Esophagus (tissue), 2 donors: ENCODE measurements around the gene FLRT1. TPM values are rescaled to one million over a fixed set of nuclear protein-coding genes. Genes with fewer than 3 reads are reported as not detected.

Experiments
- H3K27ac ChIP-seq, 2 donors: one replicate each; pipeline ENCODE4 v1.5.1; 2013; ENCODE audit warnings: low read depth in 2 of 2, mild to moderate bottlenecking in 2 of 2, inconsistent platforms in 1 of 2, low read length in 1 of 2, moderate library complexity in 1 of 2
- H3K27me3 ChIP-seq, 2 donors: one replicate each; pipeline ENCODE4 v1.6.1; 2013; ENCODE audit warnings: low read length in 2 of 2, control low read depth in 1 of 2, mild to moderate bottlenecking in 1 of 2; ENCODE audit not compliant: insufficient read depth in 2 of 2, control insufficient read depth in 1 of 2
- H3K36me3 ChIP-seq, 2 donors: one replicate each; pipeline ENCODE4 v1.6.1; 2013; ENCODE audit warnings: low read length in 1 of 2; ENCODE audit not compliant: control insufficient read depth in 2 of 2, insufficient read depth in 2 of 2
- H3K4me1 ChIP-seq, 2 donors: one replicate each; pipeline ENCODE4 v1.6.1; 2013; ENCODE audit warnings: low read length in 1 of 2; ENCODE audit not compliant: control insufficient read depth in 2 of 2, insufficient read depth in 2 of 2
- H3K4me3 ChIP-seq, 2 donors: one replicate each; pipeline ENCODE4 v1.5.1; 2013; ENCODE audit warnings: low read length in 2 of 2, mild to moderate bottlenecking in 2 of 2, low read depth in 1 of 2, moderate library complexity in 1 of 2
- H3K9me3 ChIP-seq, 2 donors: one replicate each; pipeline ENCODE4 v1.6.1; 2013; ENCODE audit warnings: mild to moderate bottlenecking in 2 of 2, low read depth in 1 of 2, low read length in 1 of 2, moderate library complexity in 1 of 2; ENCODE audit not compliant: control insufficient read depth in 2 of 2, insufficient read depth in 1 of 2
- WGBS, 2 donors: extraction: QIAGEN DNeasy Blood & Tissue Kit; methylation state at CpG; one replicate each; pipeline ENCODE4 v1.1.7; 2013; 5-methylcytosine and 5-hydroxymethylcytosine counted together
- polyA plus RNA-seq, 2 donors: library from polyadenylated mRNA; stranded (reverse); fragments of 200-250 nt; gene quantifications; one replicate each; pipeline ENCODE4 v1.2.3, GENCODE V29; 2013
- donor health status: healthy with polysubstance abuse.
- donor health status: Bipolar disorder and iron deficiency.

The FLRT1 gene
- polyA plus RNA-seq, 2 donors: 0.04 to 0.08 TPM

- H3K27ac ChIP-seq: no peak overlapping the region
- no peaks in the 10 kb centered on the region for H3K27me3 ChIP-seq
- no peaks in the 10 kb centered on the region for H3K36me3 ChIP-seq
- H3K4me3 ChIP-seq: no peak overlapping the region
- H3K9me3 ChIP-seq: no peaks in the 10 kb centered on the region
- no peaks in the 10 kb centered on the region for H3K4me1 ChIP-seq
- WGBS, 2 donors: 81 to 86% methylated on average over 23 of the region's 23 CpGs
Measured at GRCh38 chr11:64069401-64070313, 33.9 kb downstream of the FLRT1 start.

DNA sequence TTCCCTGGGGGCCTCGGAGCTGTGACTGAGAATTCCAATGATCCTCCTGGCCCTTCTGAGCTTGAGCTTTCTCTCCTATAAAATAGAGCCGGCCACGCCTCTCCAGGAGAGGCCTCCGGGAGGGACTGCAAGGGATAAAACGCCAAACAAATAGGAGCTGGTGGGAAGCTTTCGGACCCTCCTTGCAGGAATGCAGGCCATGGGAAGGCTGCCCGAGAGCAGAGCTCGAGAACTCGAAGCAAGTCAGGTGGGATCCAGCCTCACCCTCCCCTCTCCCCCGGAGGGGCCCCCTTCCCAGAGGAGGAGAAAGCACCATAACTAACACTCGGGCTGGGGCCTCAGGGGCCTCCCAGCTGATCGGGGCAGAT is 34.6 kb downstream of the FLRT1 start:
- H3K27me3 ChIP-seq: no peaks in the 10 kb centered on the region
- H3K9me3 ChIP-seq: no peaks in the 10 kb centered on the region
- H3K36me3 ChIP-seq: no peaks in the 10 kb centered on the region
- H3K4me3 ChIP-seq: no peak overlapping the region
- 78% methylated on average over 12 of the region's 12 CpGs for WGBS, 2 donors
- H3K27ac ChIP-seq: no peak overlapping the region
- no peaks in the 10 kb centered on the region for H3K4me1 ChIP-seq

DNA sequence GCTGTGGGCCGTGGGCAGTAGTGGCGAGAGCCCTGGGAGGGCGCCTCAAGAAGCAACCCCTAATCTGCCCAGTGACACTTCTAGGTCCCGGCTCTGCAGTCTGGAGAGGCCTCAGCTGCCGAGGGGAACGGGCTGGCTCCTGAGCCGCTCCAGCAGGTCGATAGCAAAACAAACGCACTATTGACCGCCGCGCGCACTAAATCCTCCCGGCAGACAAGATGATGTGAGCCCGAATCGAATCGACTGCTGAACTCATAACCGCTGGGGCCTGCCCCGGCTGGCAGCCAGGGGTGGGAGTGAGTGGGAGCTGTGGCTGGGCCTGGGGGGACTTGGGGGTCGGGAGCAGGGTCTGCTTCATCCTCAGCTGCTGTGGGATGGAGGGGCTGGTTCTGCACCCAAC is 36.1 kb downstream of the FLRT1 start:
- H3K4me3 ChIP-seq: no peak overlapping the region
- no peaks in the 10 kb centered on the region for H3K27me3 ChIP-seq
- H3K4me1 ChIP-seq: no peaks in the 10 kb centered on the region
- no peaks in the 10 kb centered on the region for H3K9me3 ChIP-seq
- H3K36me3 ChIP-seq: peaks cover 0 to 4% of the 10 kb centered on the region in 2 donors
- H3K27ac ChIP-seq: no peak overlapping the region
- WGBS, 2 donors: 83 to 88% methylated on average over 20 of the region's 20 CpGs

DNA sequence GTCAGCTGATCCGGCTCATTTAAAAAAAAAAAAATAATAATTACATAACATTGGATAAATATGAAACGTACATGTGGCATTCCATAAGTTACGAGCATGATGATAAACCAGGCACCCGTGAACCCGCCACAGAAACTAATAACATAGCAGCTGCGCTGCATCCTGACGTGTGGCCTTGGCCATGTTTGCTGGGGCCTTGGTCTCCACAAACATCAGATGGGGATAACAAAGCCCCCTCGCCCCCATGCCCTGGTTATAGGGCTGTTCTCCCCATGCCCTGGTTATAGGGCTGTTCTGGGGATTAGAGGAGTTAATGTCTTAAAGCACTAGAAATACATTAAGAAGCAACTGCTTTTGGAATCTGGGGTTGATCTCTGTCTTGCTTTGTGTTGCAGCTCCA is 36.7 kb downstream of the FLRT1 start:
- Histone ChIP-seq H3K27ac (no peak overlapping the region), H3K4me3 (no peak overlapping the region)
- WGBS, 2 donors: 78 to 81% methylated on average over 8 of the region's 8 CpGs

GRCh38 chr11:64072871-64073270 is 37.1 kb downstream of the FLRT1 start:
- Histone ChIP-seq H3K4me1 (no peaks in the 10 kb centered on the region), H3K4me3 (no peak overlapping the region), H3K27ac (no peak overlapping the region), H3K9me3 (no peaks in the 10 kb centered on the region), H3K27me3 (no peaks in the 10 kb centered on the region), H3K36me3 (peaks cover 0 to 4% of the 10 kb centered on the region in 2 donors)
- WGBS, 2 donors: 89 to 91% methylated on average over 9 of the region's 9 CpGs

More for the DNA sequence above, 36.7 kb downstream of the FLRT1 start:
- Histone ChIP-seq H3K27me3 (no peaks in the 10 kb centered on the region), H3K36me3 (peaks cover 0 to 4% of the 10 kb centered on the region in 2 donors), H3K4me1 (no peaks in the 10 kb centered on the region), H3K9me3 (no peaks in the 10 kb centered on the region)

- H3K4me3 ChIP-seq: no peak overlapping the region
- no peaks in the 10 kb centered on the region for H3K9me3 ChIP-seq
- H3K27ac ChIP-seq: no peak overlapping the region
- no peaks in the 10 kb centered on the region for H3K27me3 ChIP-seq
- WGBS, 2 donors: 74 to 80% methylated on average over 13 of the region's 13 CpGs
- peaks cover 0 to 4% of the 10 kb centered on the region in 2 donors for H3K36me3 ChIP-seq
- H3K4me1 ChIP-seq: no peaks in the 10 kb centered on the region
Measured at GRCh38 chr11:64073542-64073941, 37.8 kb downstream of the FLRT1 start.

DNA sequence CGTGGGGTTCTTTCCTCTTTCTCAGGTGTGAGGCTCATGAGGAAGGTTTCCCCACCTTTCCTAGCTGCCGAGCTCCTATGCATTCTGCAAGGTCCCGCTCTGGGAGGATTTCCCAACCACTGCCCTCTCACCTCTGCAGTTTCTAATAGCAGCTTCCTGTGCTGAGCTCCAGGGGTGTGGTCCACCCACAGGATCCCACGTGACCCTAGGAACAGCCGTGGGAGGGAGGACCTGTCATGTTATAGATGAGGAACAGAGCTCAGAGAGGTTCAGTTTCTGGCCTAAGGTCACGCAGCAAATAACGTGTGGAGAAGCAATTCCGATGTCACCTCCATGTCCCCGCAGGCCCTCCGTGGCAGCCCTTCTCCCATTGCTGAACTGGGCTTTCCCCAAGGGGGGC is 38.5 kb downstream of the FLRT1 start:
- no peaks in the 10 kb centered on the region for H3K9me3 ChIP-seq
- no peaks in the 10 kb centered on the region for H3K4me1 ChIP-seq
- 74% methylated on average over 10 of the region's 10 CpGs for WGBS, 2 donors
- H3K4me3 ChIP-seq: no peak overlapping the region
- no peaks in the 10 kb centered on the region for H3K27me3 ChIP-seq
- H3K36me3 ChIP-seq: peaks cover 0 to 4% of the 10 kb centered on the region in 2 donors
- no peak overlapping the region for H3K27ac ChIP-seq

DNA sequence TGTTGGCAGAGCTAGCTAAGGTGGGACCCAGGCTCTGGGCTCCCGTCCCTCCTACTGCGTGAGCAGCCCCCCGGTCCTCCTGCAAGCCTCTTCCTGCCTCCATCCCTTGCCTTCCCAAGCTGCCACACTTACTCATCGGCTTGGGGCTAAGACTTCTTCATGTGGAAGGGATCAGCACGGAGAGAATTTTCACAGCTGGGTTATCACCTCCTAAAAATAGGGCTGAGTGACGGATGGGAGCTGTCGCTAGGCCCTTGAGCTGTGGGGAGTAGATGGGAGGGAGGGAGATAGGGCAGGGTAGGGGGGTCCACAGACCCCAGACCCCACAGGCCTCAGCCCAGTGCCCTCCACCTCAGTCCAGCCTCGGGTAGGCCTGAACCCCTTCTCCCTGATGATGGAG is 41.0 kb downstream of the FLRT1 start:
- H3K27me3 ChIP-seq: no peaks in the 10 kb centered on the region
- no peak overlapping the region for H3K27ac ChIP-seq
- peaks cover 0 to 7% of the 10 kb centered on the region in 2 donors for H3K36me3 ChIP-seq
- H3K4me1 ChIP-seq: no peaks in the 10 kb centered on the region
- H3K9me3 ChIP-seq: no peaks in the 10 kb centered on the region
- 86 to 87% methylated on average over 8 of the region's 8 CpGs for WGBS, 2 donors
- H3K4me3 ChIP-seq: no peak overlapping the region

GRCh38 chr11:64077607-64078006 is 41.9 kb downstream of the FLRT1 start:
- no peaks in the 10 kb centered on the region for H3K4me1 ChIP-seq
- H3K27ac ChIP-seq: no peak overlapping the region
- H3K36me3 ChIP-seq: peaks cover 0 to 7% of the 10 kb centered on the region in 2 donors
- WGBS, 2 donors: 86 to 89% methylated on average over 12 of the region's 12 CpGs
- no peak overlapping the region for H3K4me3 ChIP-seq
- H3K9me3 ChIP-seq: no peaks in the 10 kb centered on the region
- no peaks in the 10 kb centered on the region for H3K27me3 ChIP-seq

- no peaks in the 10 kb centered on the region for H3K27me3 ChIP-seq
- H3K27ac ChIP-seq: no peak overlapping the region
- 77 to 78% methylated on average over 11 of the region's 11 CpGs for WGBS, 2 donors
Measured at GRCh38 chr11:64078284-64078683, 42.6 kb downstream of the FLRT1 start.

More at GRCh38 chr11:64078284-64078683, 42.6 kb downstream of the FLRT1 start:
- no peaks in the 10 kb centered on the region for H3K4me1 ChIP-seq
- no peaks in the 10 kb centered on the region for H3K9me3 ChIP-seq
- peaks cover 0 to 7% of the 10 kb centered on the region in 2 donors for H3K36me3 ChIP-seq
- H3K4me3 ChIP-seq: no peak overlapping the region
